ENCODE data around the gene PRELID2.
"Not testable (repeated sequence)": the region's sequence is repeated elsewhere in the genome, so short reads cannot be mapped to it uniquely, and the experiment has no call there.

PRELID2 gene

GRCh38 chr5:145743396-145744061, 91.6 kb downstream of the PRELID2 start:
- Histone ChIP-seq H3K27ac (ENCODE audit: low read depth, low read length, severe bottlenecking) (no peak overlapping the region), H3K36me3 (ENCODE audit: control insufficient read depth, insufficient read depth, low read length) (no peaks in the 10 kb centered on the region), H3K4me1 (ENCODE audit: control insufficient read depth, insufficient read depth, low read length, poor library complexity, severe bottlenecking) (no peaks in the 10 kb centered on the region), H3K4me3 (ENCODE audit: extremely low read depth, insufficient read depth, low read length, poor library complexity, severe bottlenecking) (no peak overlapping the region), H3K9me3 (ENCODE audit: control insufficient read depth, low read length) (peaks cover 5% of the 10 kb centered on the region)
- WGBS, 2 experiments (ENCODE audit: insufficient coverage in 2 of 2) = 91% methylated on average over 9 to 10 of the region's 14 CpGs

- Histone ChIP-seq H3K4me1 (ENCODE audit: control insufficient read depth, insufficient read depth, low read length, poor library complexity, severe bottlenecking) (no peaks in the 10 kb centered on the region), H3K27ac (ENCODE audit: low read depth, low read length, severe bottlenecking) (no peak overlapping the region), H3K9me3 (ENCODE audit: control insufficient read depth, low read length) (no peaks in the 10 kb centered on the region), H3K36me3 (ENCODE audit: control insufficient read depth, insufficient read depth, low read length) (no peaks in the 10 kb centered on the region), H3K4me3 (ENCODE audit: extremely low read depth, insufficient read depth, low read length, poor library complexity, severe bottlenecking) (no peak overlapping the region)
Observed at GRCh38 chr5:145739843-145740242, 95.3 kb downstream of the PRELID2 start.

GRCh38 chr5:145738227-145738626, 96.9 kb downstream of the PRELID2 start:
- Histone ChIP-seq H3K4me3 (ENCODE audit: extremely low read depth, insufficient read depth, low read length, poor library complexity, severe bottlenecking) (no peak overlapping the region), H3K4me1 (ENCODE audit: control insufficient read depth, insufficient read depth, low read length, poor library complexity, severe bottlenecking) (no peaks in the 10 kb centered on the region), H3K36me3 (ENCODE audit: control insufficient read depth, insufficient read depth, low read length) (no peaks in the 10 kb centered on the region)

GRCh38 chr5:145737578-145737977, 97.6 kb downstream of the PRELID2 start:
- whole genome bisulfite sequencing, 2 experiments (ENCODE audit: insufficient coverage in 2 of 2) = no CpG with 5 or more reads among the region's 1 CpG
- Histone ChIP-seq H3K36me3 (ENCODE audit: control insufficient read depth, insufficient read depth, low read length) (no peaks in the 10 kb centered on the region), H3K4me1 (ENCODE audit: control insufficient read depth, insufficient read depth, low read length, poor library complexity, severe bottlenecking) (no peaks in the 10 kb centered on the region), H3K9me3 (ENCODE audit: control insufficient read depth, low read length) (no peaks in the 10 kb centered on the region), H3K27ac (ENCODE audit: low read depth, low read length, severe bottlenecking) (no peak overlapping the region), H3K4me3 (ENCODE audit: extremely low read depth, insufficient read depth, low read length, poor library complexity, severe bottlenecking) (no peak overlapping the region)

More at GRCh38 chr5:145738227-145738626, 96.9 kb downstream of the PRELID2 start:
- no peaks in the 10 kb centered on the region for H3K9me3 ChIP-seq (ENCODE audit: control insufficient read depth, low read length)
- no peak overlapping the region for H3K27ac ChIP-seq (ENCODE audit: low read depth, low read length, severe bottlenecking)

GRCh38 chr5:145729956-145730355, 105.2 kb downstream of the PRELID2 start:
- H3K9me3 ChIP-seq (ENCODE audit: control insufficient read depth, low read length) = peaks cover 26% of the 10 kb centered on the region
- H3K36me3 ChIP-seq (ENCODE audit: control insufficient read depth, insufficient read depth, low read length); H3K4me1 ChIP-seq (ENCODE audit: control insufficient read depth, insufficient read depth, low read length, poor library complexity, severe bottlenecking); H3K27ac ChIP-seq (ENCODE audit: low read depth, low read length, severe bottlenecking); H3K4me3 ChIP-seq (ENCODE audit: extremely low read depth, insufficient read depth, low read length, poor library complexity, severe bottlenecking): not testable (repeated sequence)
- WGBS, 2 experiments (ENCODE audit: insufficient coverage in 2 of 2) = 67 to 83% methylated on average over 1 of the region's 1 CpG

GRCh38 chr5:145723516-145723915, 111.6 kb downstream of the PRELID2 start:
- H3K27ac ChIP-seq (ENCODE audit: low read depth, low read length, severe bottlenecking) = no peak overlapping the region
- no peaks in the 10 kb centered on the region for H3K36me3 ChIP-seq (ENCODE audit: control insufficient read depth, insufficient read depth, low read length)
- peaks cover 9% of the 10 kb centered on the region for H3K9me3 ChIP-seq (ENCODE audit: control insufficient read depth, low read length)
- no peaks in the 10 kb centered on the region for H3K4me1 ChIP-seq (ENCODE audit: control insufficient read depth, insufficient read depth, low read length, poor library complexity, severe bottlenecking)
- no peak overlapping the region for H3K4me3 ChIP-seq (ENCODE audit: extremely low read depth, insufficient read depth, low read length, poor library complexity, severe bottlenecking)
- no CpG with 5 or more reads among the region's 1 CpG for WGBS, 2 experiments (ENCODE audit: insufficient coverage in 2 of 2)

GRCh38 chr5:145718956-145719355, 116.2 kb downstream of the PRELID2 start:
- Histone ChIP-seq H3K36me3 (ENCODE audit: control insufficient read depth, insufficient read depth, low read length) (no peaks in the 10 kb centered on the region), H3K9me3 (ENCODE audit: control insufficient read depth, low read length) (no peaks in the 10 kb centered on the region), H3K4me1 (ENCODE audit: control insufficient read depth, insufficient read depth, low read length, poor library complexity, severe bottlenecking) (no peaks in the 10 kb centered on the region), H3K27ac (ENCODE audit: low read depth, low read length, severe bottlenecking) (no peak overlapping the region), H3K4me3 (ENCODE audit: extremely low read depth, insufficient read depth, low read length, poor library complexity, severe bottlenecking) (no peak overlapping the region)
- no CpG with 5 or more reads among the region's 1 CpG for WGBS, 2 experiments (ENCODE audit: insufficient coverage in 2 of 2)

GRCh38 chr5:145715412-145715811, 119.7 kb downstream of the PRELID2 start:
- WGBS, 2 experiments (ENCODE audit: insufficient coverage in 2 of 2) = 90 to 92% methylated on average over 1 of the region's 1 CpG
- Histone ChIP-seq H3K4me1 (ENCODE audit: control insufficient read depth, insufficient read depth, low read length, poor library complexity, severe bottlenecking) (no peaks in the 10 kb centered on the region), H3K9me3 (ENCODE audit: control insufficient read depth, low read length) (no peaks in the 10 kb centered on the region), H3K27ac (ENCODE audit: low read depth, low read length, severe bottlenecking) (no peak overlapping the region), H3K36me3 (ENCODE audit: control insufficient read depth, insufficient read depth, low read length) (no peaks in the 10 kb centered on the region), H3K4me3 (ENCODE audit: extremely low read depth, insufficient read depth, low read length, poor library complexity, severe bottlenecking) (no peak overlapping the region)

- no peaks in the 10 kb centered on the region for H3K9me3 ChIP-seq (ENCODE audit: control insufficient read depth, low read length)
- H3K27ac ChIP-seq (ENCODE audit: low read depth, low read length, severe bottlenecking) = no peak overlapping the region
- no peaks in the 10 kb centered on the region for H3K36me3 ChIP-seq (ENCODE audit: control insufficient read depth, insufficient read depth, low read length)
- H3K4me3 ChIP-seq (ENCODE audit: extremely low read depth, insufficient read depth, low read length, poor library complexity, severe bottlenecking) = no peak overlapping the region
- 100% methylated on average over 1 of the region's 2 CpGs; no CpG with 5 or more reads in 1 of the 2 experiments for WGBS, 2 experiments (ENCODE audit: insufficient coverage in 2 of 2)
- H3K4me1 ChIP-seq (ENCODE audit: control insufficient read depth, insufficient read depth, low read length, poor library complexity, severe bottlenecking) = no peaks in the 10 kb centered on the region
Observed at GRCh38 chr5:145712245-145712644, 122.9 kb downstream of the PRELID2 start.

- no peaks in the 10 kb centered on the region for H3K9me3 ChIP-seq (ENCODE audit: control insufficient read depth, low read length)
- H3K27ac ChIP-seq (ENCODE audit: low read depth, low read length, severe bottlenecking) = no peak overlapping the region
- no peaks in the 10 kb centered on the region for H3K4me1 ChIP-seq (ENCODE audit: control insufficient read depth, insufficient read depth, low read length, poor library complexity, severe bottlenecking)
- no peaks in the 10 kb centered on the region for H3K36me3 ChIP-seq (ENCODE audit: control insufficient read depth, insufficient read depth, low read length)
- H3K4me3 ChIP-seq (ENCODE audit: extremely low read depth, insufficient read depth, low read length, poor library complexity, severe bottlenecking) = no peak overlapping the region
- WGBS, 2 experiments (ENCODE audit: insufficient coverage in 2 of 2) = 80 to 92% methylated on average over 1 to 2 of the region's 3 CpGs
Observed at GRCh38 chr5:145711417-145711816, 123.7 kb downstream of the PRELID2 start.

All from mesodermal cell (in vitro differentiated cells).